HG03095 (cell line): ENCODE measurements around the gene MPDU1.
"Not testable (repeated sequence)": the region's sequence is repeated elsewhere in the genome, so short reads cannot be mapped to it uniquely, and the experiment has no call there.

Source experiments
- ATAC-seq: cut with Tn5 transposase; IDR thresholded peaks from one replicate; pipeline ENCODE4 v1.9.1; 2021; ENCODE audit warnings: moderate library complexity; ENCODE audit not compliant: unreplicated experiment

MPDU1 gene

DNA sequence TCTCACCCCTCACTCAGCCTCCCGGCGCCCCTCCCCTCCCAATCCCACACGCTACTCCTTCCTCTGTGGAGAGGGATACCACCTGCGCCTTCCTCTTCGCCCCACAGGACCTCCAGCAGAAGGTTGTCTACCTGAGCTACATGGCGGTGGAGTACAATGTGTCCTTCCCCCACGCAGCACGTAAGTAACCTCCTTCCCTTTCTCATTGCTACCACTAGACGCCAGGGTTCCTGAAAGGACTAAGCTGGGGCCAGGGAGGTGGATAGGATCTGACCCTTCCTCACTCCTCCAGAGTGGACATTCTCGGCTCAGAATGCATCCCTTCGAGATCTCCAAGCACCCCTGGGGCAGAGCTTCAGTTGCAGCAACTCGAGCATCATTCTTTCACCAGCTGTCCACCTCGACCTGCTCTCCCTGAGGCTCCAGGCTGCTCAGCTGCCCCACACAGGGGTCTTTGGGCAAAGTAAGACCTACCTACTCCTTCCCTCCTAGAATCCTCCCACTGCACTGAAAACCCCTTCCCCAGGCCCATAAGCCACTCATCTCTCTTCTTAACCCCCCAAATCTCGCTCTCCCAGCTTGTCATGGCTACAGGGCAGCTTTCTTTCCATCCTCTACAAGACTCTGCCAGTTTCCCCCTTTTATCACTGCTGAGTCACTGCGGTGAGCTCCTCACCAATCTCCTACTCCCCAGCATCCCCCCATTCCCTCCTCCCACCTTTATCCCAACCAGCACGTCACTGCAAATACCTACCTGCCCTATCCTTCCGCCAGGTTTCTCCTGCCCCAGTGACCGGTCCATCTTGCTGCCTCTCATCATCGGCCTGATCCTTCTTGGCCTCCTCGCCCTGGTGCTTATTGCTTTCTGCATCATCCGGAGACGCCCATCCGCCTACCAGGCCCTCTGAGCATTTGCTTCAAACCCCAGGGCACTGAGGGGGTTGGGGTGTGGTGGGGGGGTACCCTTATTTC lies 2.8 kb upstream of the MPDU1 start:
- ATAC-seq = no peak

DNA sequence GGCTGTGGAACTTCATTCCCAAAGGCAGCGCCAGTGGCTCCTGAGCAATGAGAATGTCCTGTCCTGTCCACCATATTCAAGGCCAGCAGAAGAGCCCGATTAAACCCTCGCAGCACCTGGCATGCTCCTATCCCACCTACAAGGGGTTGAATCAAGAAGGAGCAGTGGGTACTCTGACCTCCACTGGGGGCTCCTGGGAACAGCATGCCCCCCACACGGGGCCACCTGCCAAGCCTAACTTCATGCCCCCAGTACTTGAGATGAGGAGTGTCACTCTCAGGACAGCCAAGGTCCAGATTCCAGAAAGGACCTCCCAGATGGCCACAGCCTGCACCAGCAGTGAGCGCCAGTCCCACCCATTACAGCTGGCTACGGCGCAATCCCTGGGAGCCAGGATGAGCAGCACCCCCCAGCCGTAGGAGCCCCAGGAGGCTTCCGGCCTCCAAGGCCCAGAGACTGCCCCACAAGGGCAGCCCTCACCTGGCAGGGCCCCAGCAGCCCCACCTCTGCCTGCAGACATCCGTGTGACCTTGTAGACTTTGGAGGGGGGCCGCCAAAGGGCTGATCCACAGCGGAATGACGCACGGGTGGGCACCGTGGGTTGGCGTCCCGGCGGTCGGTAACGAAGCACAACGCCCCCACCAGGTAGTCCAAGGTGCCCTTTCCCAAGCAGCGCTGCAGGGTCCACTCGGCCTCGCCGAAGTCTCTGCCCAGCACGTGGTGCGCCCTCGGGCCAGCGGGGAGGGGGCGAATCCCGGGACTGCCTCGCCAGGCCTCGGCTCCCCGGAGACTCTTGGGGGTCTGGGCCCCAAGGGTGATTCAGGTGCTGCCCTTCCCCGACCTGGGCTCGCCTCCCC lies 1.0 kb upstream of the MPDU1 start:
- ATAC-seq = no peak

DNA sequence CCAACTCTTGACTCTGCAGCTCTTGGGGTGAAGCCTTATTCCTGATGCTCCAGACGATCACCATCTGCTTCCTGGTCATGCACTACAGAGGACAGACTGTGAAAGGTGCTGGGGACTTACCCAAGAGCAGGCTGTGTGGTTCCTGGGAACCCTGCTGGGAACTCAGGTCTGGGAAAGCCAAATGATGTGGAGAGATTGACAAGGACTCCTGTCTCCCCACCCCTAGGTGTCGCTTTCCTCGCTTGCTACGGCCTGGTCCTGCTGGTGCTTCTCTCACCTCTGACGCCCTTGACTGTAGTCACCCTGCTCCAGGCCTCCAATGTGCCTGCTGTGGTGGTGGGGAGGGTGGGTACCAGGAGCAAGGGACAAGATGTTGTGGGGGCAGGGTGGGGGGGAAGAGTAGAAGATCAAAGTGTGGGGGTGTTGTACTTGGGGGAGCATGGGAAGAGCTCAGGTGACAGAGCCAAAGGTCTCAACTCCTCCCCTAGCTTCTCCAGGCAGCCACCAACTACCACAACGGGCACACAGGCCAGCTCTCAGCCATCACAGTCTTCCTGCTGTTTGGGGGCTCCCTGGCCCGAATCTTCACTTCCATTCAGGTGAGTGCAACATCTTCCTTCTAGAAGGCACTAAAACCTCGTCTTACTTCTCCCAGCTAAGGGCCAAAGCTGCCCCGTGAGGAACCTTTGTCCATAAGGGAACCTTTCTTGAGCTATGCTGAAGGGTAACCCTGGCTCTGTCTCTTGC lies 3.2 kb downstream of the MPDU1 start:
- no peak for ATAC-seq

DNA sequence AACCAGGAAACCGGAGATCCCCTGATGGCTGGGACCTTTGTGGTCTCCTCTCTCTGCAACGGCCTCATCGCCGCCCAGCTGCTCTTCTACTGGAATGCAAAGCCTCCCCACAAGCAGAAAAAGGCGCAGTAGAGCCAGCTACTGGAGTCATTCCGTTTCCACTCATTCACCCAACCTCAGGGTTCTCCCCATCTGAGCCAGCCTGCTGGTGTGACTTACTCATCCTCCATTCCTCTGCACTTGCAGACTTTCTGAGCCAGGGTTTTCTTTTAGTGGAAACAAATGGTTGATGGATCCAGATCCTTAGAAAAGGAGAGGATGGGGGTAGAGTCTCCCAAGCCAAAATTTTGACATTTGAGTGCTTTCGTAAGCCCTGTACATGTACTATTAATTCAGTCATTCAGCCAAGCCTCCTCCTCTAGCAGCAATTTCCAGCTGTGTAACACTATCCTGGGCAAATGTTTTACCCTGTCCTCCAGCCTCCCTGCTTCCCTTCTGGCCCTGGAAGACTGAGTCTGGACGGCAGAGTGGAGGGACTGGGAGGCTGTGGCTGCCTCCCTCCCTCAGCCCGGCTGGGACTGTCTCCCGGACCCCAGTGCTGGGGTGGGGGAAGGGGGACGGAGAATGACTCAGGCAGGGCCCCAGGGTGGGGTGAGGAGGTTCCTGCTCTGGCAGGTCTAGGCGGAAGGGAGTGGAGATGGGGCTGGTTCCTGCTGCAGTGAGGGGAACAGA lies 3.9 kb downstream of the MPDU1 start:
- no peak for ATAC-seq

DNA sequence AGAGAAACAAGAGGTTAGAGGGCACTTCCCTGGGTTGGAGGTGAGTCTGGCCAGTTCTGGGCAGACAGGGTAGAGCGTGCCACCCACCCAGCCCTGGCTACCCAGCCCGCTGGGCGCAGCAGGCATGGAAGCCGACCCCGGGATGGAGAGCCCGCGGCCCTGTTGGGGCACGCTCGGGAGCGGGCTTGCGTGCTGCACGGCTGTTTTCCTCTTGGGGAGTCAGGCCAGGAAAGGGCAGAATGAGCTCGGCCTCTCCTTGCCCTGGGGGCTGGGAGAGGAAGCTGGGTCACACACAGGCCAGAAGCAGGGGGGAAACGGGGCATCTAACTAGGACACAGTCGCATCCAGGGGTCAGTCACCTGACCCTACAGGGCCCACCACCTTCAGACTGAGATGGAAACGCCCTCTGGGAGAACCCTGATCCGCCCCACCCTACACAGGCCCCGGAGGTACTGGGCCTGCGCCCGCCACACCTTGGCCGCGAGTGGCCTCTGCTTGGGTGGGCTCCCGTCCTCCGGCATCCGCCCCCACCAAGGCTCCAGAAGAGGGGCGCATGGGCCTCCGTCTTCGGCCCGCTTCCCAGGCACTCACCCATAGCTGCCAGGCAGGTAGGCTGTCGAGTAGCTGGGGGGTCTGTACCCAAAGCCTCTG lies 5.0 kb downstream of the MPDU1 start:
- no peak for ATAC-seq

DNA sequence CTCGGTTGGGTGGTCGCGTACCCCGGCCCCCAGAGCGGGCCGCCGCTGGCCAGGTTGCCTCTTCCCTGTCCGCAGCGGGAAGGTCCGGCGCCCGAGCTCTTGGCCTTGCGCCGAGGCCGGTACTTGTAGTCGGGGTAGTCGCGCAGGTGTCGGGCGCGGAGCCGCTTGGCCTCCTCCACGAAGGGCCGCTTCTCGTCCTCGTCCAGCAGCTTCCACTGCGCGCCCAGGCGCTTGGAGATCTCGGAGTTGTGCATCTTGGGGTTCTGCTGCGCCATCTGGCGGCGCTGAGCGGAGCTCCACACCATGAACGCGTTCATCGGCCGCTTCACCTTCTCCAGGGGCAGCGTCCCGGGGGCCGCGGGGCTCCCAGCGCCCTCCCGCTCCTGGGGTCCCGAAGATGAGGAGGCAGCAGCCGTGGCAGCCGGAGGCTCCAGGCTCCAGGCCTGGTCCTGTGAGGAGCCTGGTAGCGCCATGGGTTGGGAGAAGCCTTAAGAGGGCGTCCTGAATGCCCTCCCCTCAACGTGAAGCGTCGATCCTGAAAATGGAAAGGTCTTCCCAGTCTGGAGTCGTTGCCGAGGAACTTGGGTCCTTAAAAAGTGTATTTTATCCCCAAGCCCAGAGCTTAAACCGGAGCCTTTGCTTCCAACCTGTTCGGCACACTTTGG lies 5.7 kb downstream of the MPDU1 start:
- ATAC-seq = no peak

DNA sequence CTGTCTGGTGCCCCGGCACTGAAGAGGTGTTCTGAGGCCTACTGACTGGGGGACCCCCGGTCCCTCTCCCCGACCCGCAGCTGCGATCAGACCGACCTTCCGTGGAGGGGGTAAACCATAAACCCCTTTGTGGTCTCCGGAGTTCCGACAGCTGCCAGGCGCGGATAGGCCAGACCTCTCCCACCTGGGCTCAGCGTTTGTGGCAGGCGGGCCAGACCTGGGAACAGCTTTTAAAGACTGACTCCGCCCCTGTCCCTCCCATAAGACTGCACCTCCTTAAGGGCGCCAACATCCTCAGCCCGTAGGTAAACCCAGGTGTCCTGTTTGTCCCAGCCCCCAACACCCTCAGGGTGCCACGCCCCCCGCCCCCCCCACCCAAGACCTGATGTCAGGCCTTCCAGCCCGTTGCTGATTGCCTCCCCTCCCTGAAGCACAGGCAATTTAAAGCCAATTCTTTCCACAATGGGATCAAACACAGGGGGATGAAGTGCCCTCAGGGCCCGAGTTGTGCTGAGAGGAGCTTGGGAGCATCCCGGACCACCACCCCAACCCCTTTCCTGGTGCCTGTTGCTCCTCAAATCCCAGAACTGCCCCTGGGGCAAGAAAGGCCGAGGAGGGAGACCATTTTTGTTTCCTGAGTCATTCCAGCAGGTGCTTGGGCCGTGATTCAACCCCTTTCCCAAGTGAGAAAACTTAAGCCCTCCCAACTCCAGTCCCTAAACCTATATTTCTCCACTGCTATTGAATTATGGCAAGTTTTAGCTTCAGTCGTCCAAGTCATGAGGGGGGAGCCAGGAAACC lies 6.4 kb downstream of the MPDU1 start, which contains the start of gene SOX15:
Gene SOX15 (minus strand): TSS at position 204 of the 801 bp plus-strand sequence. CDS start 418 bp downstream, outside the sequence.
- no peak for ATAC-seq

DNA sequence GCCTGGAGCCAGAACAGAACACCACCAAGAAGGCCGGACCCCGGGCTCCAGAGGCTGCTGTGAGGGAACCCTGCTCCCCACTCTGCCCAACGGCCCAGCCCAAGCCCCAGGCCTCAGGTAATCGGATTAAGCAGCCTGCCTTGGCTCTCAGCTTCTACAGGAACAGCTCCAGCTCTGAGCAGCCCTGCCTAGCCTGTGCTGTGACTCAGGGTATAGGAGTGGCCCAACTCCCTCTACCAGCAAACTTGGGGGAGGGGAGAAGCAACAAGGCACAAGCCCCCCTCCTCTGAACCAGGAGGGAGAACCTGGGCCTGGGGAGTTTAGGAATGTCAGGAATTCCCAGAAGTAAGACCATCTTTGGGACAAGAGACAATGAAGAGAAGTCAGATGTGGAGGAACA lies 7.1 kb downstream of the MPDU1 start:
- ATAC-seq = no peak

DNA sequence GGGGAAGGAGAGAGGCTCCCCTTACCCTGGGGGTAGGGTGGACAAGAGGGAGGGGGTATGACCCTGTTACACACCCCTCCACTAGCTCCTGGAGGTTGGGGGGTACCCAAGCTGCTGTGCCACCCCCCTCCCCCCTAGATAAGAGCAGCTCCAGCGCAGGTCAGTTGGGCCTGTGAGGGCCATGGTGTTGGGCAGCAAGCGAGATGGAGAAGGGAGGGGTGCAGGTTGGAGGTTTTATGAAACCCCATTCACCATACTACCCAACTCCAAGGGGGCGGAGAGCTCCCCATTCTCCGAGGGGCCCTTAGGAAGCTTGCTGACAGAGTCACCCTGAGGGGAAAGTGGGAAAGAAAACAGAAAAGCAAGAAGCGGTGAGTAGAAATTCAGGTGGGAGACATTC lies 7.9 kb downstream of the MPDU1 start:
- ATAC-seq = no peak

DNA sequence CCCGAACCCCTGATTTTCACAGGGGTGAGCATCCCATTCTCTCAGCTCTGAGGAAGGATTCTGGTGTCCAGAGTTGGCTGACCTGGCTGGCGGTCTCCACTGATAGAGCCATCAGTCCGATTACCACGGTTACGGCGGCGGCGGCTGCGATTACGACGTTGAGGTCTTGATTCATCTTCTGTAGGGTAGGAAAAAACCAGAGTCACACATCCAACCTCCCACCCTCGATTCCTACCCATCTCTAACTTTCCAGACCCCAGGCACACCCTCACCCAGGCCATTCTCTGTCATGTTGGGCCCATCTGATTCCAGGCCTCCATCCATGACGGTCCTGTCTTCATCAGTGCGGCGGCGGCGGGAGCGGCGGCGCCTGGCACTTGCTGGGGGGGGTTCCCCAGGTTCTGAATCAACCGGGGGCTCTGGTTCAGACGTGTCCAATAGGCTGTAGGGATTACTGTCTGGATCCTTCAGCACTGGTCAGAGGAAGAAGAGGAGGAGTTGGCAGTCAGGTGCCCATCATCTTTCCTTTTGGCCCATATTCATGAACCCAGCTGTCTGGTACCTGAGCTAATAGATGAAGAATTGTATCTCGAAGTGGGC lies 8.9 kb downstream of the MPDU1 start:
- no peak for ATAC-seq

DNA sequence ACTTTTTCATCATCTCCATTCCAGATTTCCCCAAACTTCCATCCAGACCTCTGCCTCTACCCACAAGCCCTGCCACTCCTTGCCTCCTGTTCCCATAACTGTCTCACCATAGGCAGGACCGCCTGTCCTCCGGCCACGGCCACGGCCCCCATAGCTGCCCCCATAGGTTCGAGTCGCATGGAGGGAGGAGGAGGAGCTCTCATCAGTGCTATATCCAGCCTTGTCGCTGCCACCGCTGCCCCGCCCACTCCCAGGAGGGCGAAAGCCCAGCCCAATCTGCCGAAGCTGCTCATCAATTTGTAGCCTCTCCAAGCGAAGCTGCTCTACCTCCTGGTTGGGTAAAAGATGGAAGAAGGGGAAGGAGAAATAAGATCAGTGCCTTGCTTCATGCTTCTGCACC lies 9.6 kb downstream of the MPDU1 start:
- ATAC-seq = no peak

DNA sequence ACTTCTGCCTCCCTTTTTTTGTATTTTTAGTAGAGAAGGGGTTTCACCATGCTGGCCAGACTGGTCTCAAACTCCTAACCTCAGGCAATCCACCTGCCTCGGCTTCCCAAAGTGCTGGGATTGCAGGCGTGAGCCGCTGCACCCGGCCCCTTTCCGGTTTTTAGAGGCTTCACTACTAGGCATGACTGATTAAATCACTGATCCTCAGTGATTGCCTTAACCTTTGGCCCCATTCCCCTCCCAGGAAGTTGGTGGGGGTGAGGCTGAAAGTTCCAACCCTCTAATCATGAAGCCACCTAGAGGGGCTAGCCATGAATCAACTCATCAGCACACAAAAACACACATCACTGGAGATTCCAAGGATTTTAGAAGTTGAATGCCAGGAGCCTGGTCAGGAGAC lies 13.9 kb downstream of the MPDU1 start:
- ATAC-seq = not testable (repeated sequence)

DNA sequence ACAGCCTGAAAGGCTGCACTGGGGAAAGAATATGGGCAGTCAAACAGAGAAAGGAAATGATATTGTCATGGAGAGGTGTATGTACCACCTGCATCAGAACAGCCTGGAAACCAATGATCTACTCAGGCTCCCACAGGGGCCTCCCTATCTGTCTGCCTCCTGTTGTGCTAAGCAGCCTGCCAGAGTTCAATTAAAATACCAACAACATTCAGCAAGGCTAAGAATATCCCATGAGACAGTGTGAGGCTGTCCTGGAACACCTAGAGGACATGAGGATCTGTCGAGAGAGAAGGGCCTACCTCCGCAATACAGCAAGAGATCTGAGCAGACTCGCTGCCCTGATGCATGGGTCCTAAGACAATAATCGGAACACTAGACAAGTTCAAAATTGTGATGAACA lies 22.6 kb downstream of the MPDU1 start:
- no peak for ATAC-seq

DNA sequence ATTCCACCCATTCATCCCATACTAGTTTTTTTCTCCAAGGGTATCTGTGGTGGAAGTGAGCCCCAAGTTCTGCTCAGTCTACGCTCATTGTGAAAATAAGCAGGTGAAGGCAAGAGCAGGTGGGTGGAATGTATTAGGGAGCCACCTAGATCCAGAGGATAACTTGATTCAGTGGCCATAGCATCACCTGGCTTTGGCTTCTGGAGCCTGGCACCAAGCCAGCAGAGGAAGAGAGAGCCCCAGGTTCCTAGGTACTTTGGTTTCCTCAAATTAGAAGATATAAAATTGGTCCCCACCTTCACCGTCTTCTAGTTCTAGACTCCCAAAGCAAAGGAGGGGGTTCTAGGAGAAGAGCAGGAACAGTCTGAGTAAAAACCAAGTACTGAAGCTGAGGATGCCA lies 27.0 kb downstream of the MPDU1 start:
- no peak for ATAC-seq

DNA sequence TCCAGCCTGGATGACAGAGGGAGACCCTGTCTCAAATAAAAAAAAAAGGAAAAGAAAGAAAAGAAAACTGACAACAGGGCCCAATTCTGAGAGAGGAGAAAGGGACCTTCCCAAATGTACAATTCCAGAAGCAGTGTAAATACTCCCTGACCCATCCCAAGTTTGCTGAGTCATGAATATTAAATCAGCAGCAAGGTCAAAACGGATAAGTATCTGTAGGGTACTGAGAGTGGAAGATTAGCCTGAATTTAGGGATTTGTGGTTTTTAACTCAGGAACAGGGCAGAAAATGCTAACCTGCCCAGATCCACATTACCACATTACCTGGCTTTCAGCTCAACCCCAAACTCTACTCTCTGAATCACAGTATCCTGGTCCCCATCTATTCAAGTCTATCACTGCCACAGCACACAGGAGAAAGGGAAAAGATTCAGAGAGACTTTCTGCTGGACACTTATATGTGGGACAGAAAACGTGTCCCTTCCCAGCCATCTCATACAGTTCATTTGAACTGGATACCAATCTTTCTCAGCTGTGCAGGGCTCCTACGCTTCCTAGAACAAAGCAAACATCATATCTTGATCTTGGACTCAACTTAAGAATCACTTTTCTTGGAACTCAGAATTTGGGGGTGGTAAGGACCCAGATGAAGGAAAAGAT lies 28.1 kb downstream of the MPDU1 start:
- no peak for ATAC-seq

DNA sequence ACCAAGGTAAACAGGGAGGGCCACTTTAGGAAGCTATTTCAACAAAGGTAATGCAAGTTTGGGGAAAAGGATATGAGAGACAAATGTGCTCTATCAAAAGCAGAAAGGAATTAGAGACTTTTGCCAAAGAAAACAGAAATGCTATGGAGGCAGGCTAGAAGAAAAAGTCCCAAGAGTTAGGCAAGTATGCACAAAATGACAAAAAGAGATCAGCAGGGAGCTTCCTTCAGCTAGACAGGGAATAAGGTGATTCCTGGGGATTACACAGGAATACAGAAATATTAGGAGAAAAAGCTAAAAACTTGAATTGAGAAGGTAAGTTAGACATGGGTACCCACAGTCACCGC lies 28.6 kb downstream of the MPDU1 start:
- no peak for ATAC-seq

DNA sequence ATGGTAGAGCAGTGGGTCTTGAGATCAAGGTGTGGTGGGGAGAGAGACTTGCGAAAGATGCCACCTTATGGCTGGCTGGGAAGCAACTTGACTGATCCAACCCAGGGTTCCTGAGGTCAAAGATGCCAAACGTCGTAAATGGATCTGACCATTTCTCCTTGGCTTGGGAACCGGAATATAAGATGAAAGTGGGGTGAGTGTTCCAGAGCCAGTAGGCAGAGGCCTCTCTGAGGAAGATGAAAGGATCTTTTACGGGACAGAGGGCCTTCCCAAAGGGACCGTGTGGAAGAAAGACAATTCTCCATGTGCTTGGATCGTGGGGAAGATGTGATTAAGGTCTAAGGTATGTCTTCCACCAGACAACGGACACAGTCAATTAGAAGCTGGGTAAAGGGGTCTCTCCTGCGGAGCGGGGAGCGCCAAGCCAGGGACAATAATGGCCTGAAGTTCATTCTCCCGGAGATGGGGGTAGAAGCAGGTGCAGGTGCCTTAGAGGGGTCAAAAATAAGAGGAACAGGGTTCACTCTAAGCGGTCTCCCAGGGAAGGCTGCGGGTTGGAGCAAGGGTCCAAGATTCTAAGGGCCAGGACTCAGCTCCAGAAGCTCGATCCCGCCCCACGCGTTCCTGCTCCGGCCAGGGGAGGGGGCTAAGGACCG lies 30.2 kb downstream of the MPDU1 start:
- no peak for ATAC-seq
